GM18511 (cell line): ENCODE data around the gene MRPL36.
"Not testable (repeated sequence)": the region's sequence is repeated elsewhere in the genome, so short reads cannot be mapped to it uniquely, and the experiment has no call there.

ENCODE experiments used
- ATAC-seq: cut with Tn5 transposase; IDR thresholded peaks from one replicate; pipeline ENCODE4 v1.9.1; 2021; ENCODE audit warnings: mild to moderate bottlenecking, moderate library complexity; ENCODE audit not compliant: unreplicated experiment

MRPL36 gene

GRCh38 chr5:1799602-1800471 is at the start of gene MRPL36:
Gene MRPL36, minus strand, starts transcription at chr5:1799837. Its CDS starts 902 bp downstream, at chr5:1798935.
- peak; percentile 59 for ATAC-seq

DNA sequence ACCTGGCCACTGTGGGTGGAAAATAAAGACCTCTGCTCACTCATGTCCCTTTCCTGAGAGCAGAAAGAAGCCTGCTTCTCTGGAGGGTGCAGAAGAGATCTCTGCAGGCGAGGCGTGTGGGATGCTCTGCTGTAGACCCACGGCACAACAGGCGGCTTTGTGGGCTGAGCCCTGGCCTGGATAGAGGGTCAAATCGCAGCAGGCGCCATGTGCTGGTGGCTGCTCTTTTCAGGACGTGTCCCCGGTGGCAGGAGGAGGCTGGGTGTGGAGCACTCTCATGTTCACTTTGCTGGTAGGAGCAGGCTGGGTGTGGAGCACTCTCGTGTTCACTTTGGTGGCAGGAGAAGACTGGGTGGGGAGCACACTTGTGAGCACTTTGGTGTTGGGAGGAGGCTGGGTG is 48.0 kb upstream of the MRPL36 start:
- ATAC-seq, result no peak

GRCh38 chr5:1847056-1847455 is 47.4 kb upstream of the MRPL36 start:
- no peak for ATAC-seq

GRCh38 chr5:1846583-1846982 is 46.9 kb upstream of the MRPL36 start:
- ATAC-seq, result no peak

DNA sequence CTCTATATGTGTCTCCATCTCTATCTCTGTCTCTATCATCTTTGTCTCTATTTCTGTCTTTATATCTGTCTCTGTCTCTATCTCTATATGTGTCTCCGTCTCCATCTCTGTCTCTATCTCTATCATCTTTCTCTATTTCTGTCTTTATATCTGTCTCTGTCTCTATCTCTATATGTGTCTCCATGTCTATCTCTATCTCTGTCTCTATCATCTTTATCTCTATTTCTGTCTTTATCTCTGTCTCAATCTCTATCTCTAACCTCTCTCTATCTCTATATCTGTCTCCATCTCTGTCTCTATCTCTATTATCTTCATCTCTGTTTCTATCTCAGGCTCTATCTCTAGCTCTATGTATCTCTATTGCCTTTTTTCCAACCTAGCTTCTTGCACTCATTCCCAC is 46.1 kb upstream of the MRPL36 start:
- ATAC-seq, result no peak

DNA sequence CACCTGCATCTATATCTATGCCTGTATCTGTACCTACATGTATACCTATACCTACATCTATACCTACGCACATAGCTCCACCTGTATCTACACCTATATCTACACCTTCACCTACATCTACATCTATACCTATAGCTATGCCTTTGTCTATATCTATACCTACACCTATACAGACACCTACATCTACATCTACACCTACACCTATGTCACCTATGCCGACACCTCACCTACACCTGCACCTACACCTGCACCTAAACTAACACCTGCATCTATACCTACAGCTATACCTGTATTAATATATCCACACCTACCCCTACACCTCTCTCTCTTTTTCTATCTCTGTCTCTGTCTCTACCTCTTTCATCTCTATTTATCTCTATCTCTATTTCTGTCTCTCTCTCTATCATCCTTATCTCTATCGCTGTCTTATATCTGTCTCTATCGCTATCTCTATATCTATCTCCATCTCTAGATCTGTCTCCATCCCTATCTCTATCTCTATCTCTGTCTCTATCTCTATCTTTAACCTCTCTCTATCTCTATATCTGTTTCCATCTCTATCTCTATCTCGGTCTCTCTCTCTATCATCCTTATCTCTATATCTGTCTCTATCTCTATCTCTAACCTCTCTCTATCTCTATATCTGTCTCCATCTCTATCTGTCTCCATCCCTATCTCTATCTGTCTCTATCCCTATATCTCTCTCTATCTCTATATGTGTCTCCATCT is 45.2 kb upstream of the MRPL36 start:
- no peak for ATAC-seq

DNA sequence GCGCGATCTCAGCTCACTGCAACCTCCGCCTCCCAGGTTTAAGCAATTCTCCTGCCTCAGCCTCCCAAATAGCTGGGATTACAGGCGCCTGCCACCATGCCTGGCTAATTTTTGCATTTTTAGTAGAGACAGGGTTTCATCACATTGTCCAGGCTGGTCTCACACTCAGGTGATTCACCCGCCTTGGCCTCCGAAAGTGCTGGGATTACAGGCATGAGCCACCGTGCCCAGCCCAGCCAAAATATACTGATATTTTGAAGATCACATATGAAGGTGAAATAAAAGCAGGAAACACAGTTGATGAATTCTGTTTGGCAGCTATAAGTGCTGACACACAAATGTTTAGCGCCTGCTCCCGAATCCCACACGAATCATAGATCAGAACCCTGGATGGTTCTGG is 44.1 kb upstream of the MRPL36 start:
- not testable (repeated sequence) for ATAC-seq

DNA sequence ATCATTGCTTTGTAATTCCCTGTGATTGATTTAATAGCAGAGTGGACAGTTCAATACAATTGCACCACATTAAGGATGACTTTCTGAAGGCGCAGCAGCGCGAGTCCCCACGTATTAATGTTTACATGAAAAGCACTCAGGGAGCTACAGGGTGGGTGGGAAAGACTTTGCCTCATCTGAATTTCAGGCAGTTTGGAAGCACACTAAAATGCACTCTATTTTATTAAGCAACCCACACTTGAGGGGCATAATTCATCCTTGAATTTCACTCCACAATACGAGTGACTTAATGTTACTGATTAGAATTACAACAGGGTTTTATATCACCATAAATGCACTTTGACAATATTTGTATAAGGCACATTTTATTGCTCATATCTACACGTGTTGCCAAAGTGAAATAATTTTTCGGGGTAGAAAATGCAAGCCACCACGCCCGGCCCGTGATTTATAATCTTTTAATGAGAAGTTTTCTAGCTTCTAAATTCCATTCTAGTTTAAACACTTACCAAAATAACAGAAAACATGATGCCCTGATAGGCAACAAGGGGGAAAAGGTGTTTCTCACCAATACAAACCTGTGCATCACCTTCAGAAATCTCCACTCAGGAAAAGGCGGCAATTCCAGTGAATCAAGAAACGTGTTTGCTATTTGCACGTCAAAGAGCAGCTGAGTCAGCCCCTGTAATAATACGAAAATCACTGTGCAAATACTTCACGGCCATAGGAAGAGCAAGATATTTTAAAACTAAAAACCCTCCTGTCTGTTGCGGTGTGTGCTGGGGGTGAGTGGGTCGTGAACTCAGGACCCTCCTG is 42.6 kb upstream of the MRPL36 start:
- no peak for ATAC-seq

- ATAC-seq, result no peak
Observed at GRCh38 chr5:1840741-1841521, 41.3 kb upstream of the MRPL36 start.

- ATAC-seq, result no peak
Observed at GRCh38 chr5:1840071-1840547, 40.5 kb upstream of the MRPL36 start.

DNA sequence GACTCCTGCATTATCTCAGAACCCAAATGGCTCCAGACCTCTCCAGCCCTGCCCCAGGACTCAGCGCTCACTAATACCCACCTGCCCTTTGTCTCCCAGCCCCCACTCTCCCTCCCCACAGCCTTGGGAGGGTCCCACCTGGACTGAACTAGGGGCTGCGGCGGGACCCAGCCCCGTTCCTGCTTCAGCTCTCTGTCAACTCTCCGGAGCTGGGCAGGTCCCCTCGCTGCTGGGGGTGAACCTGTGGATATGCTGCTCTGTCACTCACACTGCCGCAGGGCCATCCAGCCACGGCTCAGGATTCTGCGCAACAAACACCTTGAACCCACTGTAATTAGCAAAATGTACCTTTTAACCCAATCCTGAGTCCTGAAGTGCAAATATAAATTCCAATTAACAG is 38.4 kb upstream of the MRPL36 start:
- no peak for ATAC-seq

DNA sequence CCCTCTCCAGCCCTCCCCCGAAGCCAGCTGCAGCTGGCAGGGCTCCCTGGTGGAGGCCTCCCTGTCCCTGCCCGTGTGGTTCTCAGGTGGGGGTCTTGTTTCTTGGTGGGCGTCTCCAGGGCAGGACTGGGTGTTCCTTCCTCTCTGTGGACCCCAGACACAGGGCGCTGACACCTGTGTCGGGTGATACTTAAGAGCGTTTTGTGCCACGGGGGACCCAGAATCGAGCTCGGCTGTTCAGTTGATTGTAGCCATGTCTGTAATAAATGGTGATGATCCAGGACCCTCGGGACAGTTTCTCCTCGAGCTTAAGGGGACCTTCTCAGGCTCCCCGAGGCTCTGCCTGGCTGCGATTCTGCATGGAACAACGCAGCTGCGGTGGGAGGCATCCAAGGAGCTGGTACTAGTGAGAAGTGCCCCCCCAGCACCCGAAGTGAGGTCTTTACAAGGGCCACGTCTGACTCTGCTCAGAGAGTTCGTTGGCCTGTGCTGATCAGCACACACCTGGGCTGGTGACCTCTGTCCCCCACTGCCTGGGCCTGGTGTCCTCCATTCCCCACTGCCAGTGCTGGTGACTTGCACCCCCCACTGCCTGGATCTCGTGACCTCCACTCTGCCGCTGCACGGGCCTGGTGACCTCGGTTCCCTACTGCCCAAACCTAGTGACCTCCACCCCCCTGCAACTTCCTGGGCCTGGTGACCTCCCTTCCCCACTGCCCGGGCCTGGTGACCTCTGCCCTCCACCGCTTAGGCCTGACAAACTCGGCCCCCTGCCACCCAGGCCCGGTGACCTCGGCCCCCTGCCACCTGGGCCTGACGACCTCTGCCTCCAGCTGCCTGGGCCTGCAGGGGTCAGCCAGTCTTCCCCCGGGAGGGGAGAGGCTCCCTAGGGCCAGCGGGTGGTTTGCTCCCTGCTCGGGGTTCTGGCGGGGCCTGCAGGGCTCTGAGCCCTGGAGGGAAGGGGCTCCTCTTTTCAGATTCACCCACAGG is 37.5 kb upstream of the MRPL36 start:
- ATAC-seq, result no peak

GRCh38 chr5:1836176-1836890 is 36.7 kb upstream of the MRPL36 start:
- ATAC-seq, result no peak

DNA sequence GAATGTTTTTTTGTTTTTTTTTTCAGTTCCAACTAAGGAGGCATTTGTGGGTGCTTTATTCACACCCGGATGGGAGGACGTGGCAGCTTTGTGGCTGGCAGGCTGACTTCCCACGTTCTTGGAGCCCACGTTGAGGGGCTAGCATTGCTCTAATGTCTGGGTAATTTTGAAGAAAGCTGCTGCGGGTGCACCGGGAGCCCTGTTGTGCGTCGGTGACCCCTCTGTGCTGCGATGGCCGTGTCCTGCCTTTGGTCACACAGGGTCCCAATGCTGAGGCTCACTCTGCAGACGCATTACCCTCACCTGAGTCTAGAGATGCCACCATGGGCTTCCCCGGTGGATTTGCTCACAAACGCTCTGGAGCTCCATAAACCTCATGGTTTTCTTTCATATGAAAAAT is 35.8 kb upstream of the MRPL36 start:
- ATAC-seq, result no peak

GRCh38 chr5:1834721-1835429 is 35.2 kb upstream of the MRPL36 start:
- no peak for ATAC-seq

GRCh38 chr5:1834022-1834551 is 34.5 kb upstream of the MRPL36 start:
- no peak for ATAC-seq

DNA sequence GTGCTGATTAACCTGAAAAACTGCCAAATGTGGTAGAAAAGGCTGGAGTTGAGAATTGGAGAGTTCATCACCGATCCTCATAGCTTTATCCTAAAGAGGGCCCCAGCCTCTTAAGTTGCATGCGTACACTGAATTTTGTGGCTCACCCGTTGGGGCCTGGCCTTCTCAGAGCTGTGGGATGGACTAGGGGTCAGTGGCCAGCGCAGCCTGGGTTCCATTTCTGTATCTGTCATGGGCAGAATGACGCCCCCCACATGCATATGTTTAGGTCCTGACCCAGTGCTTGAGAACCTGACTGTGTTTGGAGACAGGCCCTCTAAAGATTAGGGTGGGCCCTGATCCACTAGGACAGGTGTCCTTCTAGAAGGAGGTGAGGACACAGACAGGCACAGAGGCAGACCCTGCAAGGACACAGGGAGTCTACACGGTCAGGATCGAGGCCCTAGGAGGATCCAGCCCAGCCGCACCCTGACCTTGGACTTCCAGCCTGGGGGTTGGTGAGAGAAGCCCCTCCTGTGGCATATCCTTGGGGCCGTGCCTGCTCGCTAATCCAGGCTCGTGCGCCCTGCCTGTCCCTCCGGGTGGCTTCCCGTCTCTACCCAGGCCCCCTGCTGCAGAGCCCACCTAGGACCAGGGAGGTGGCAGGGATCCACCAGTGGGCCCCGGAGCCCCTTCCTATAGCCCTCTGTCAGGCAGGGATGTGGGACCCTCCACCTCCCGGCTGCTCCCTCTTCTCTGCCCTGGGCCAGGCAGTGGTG is 33.8 kb upstream of the MRPL36 start:
- ATAC-seq, result no peak
